ENCODE measurements around the gene DEFB126. TPM values are rescaled to one million over a fixed set of nuclear protein-coding genes. Genes with fewer than 3 reads are reported as not detected.
"Not testable (repeated sequence)": the region's sequence is repeated elsewhere in the genome, so short reads cannot be mapped to it uniquely, and the experiment has no call there.

Gene DEFB126
- total RNA-seq, 1 donor from 2014 or later = not detected

DNA sequence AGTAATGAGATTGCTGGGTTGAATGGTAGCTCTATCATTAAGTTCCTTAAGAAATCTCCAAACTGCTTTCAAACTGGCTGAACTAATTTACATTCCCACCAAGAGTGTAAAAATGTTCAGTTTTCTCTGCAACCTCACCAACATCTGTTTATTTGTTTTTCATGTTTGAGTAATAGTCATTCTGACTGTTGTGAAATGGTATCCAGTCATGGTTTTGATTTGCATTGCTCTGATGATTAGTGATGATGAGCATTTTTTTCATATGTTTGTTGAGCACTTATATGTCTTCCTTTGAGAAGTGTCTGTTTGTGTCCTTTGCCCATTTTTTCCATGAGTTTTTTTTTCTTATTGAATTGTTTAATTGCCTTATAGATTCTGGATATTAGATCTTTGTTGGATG, 30.0 kb upstream of the DEFB126 start:
- DNase-seq (ENCODE audit: low spot score, unreplicated experiment) = no peak
- no peak overlapping the region for H3K27ac Mint-ChIP-seq
- H3K4me1 Mint-ChIP-seq (ENCODE audit: low read depth) = no peaks in the 10 kb centered on the region
- no peaks in the 10 kb centered on the region for H3K36me3 Mint-ChIP-seq (ENCODE audit: insufficient read depth)
- TF ChIP-seq, protein P1, sequence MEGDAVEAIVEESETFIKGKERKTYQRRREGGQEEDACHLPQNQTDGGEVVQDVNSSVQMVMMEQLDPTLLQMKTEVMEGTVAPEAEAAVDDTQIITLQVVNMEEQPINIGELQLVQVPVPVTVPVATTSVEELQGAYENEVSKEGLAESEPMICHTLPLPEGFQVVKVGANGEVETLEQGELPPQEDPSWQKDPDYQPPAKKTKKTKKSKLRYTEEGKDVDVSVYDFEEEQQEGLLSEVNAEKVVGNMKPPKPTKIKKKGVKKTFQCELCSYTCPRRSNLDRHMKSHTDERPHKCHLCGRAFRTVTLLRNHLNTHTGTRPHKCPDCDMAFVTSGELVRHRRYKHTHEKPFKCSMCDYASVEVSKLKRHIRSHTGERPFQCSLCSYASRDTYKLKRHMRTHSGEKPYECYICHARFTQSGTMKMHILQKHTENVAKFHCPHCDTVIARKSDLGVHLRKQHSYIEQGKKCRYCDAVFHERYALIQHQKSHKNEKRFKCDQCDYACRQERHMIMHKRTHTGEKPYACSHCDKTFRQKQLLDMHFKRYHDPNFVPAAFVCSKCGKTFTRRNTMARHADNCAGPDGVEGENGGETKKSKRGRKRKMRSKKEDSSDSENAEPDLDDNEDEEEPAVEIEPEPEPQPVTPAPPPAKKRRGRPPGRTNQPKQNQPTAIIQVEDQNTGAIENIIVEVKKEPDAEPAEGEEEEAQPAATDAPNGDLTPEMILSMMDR (IDR thresholded peaks at IDR 0.05; ENCODE audit: unreplicated experiment) = no peak
- no peaks in the 10 kb centered on the region for H3K27me3 Mint-ChIP-seq
- H3K9me3 Mint-ChIP-seq (ENCODE audit: low read depth) = peaks cover 6% of the 10 kb centered on the region
- H3K4me3 Mint-ChIP-seq (ENCODE audit: low read depth) = no peak overlapping the region

DNA sequence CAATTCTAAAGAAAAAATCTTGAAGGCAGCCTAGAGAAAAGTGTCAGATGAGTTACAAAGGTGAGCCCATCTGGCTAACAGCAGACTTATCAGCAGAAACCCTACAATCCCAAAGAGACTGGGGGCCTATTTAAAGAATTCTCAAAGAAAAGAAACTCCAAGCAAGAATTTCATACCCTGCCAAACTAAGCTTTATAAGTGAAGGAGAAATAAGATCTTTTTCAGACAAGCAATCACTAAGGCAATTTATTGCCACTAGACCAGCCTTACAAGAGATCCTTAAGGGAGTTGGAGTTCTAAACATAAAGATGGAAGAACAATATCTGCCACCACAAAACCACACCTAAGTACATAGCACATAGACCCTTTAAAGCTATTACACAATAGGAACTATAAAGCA, 24.9 kb upstream of the DEFB126 start:
- Mint-ChIP-seq H3K4me1 (ENCODE audit: low read depth) (no peaks in the 10 kb centered on the region), H3K27ac (no peak overlapping the region), H3K27me3 (peaks cover 4% of the 10 kb centered on the region), H3K9me3 (ENCODE audit: low read depth) (peaks cover 5% of the 10 kb centered on the region), H3K4me3 (ENCODE audit: low read depth) (no peak overlapping the region), H3K36me3 (ENCODE audit: insufficient read depth) (no peaks in the 10 kb centered on the region)
- TF ChIP-seq, protein P1 (IDR thresholded peaks at IDR 0.05; ENCODE audit: unreplicated experiment) = no peak
- no peak for DNase-seq (ENCODE audit: low spot score, unreplicated experiment)

- H3K27ac Mint-ChIP-seq = peak overlapping the region; percentile 41
- peak overlapping the region; percentile 55 for H3K4me3 Mint-ChIP-seq (ENCODE audit: low read depth)
- H3K36me3 Mint-ChIP-seq (ENCODE audit: insufficient read depth); DNase-seq (ENCODE audit: low spot score, unreplicated experiment); H3K27me3 Mint-ChIP-seq; H3K4me1 Mint-ChIP-seq (ENCODE audit: low read depth); H3K9me3 Mint-ChIP-seq (ENCODE audit: low read depth): not testable (repeated sequence)
Measured at GRCh38 chr20:129786-130323, 12.5 kb upstream of the DEFB126 start.

- TF ChIP-seq, protein P1 (IDR thresholded peaks at IDR 0.05; ENCODE audit: unreplicated experiment) = no peak
- no peaks in the 10 kb centered on the region for H3K36me3 Mint-ChIP-seq (ENCODE audit: insufficient read depth)
- no peak overlapping the region for H3K4me3 Mint-ChIP-seq (ENCODE audit: low read depth)
- peaks cover 20% of the 10 kb centered on the region for H3K9me3 Mint-ChIP-seq (ENCODE audit: low read depth)
- no peak overlapping the region for H3K27ac Mint-ChIP-seq
- peaks cover 12% of the 10 kb centered on the region for H3K27me3 Mint-ChIP-seq
- DNase-seq (ENCODE audit: low spot score, unreplicated experiment) = no peak
- H3K4me1 Mint-ChIP-seq (ENCODE audit: low read depth) = no peaks in the 10 kb centered on the region
Measured at GRCh38 chr20:137668-138490, 4.5 kb upstream of the DEFB126 start.

- Mint-ChIP-seq H3K27me3 (peaks cover 29% of the 10 kb centered on the region), H3K27ac (no peak overlapping the region), H3K4me3 (ENCODE audit: low read depth) (no peak overlapping the region), H3K36me3 (ENCODE audit: insufficient read depth) (no peaks in the 10 kb centered on the region), H3K4me1 (ENCODE audit: low read depth) (no peaks in the 10 kb centered on the region), H3K9me3 (ENCODE audit: low read depth) (no peaks in the 10 kb centered on the region)
- TF ChIP-seq, protein P1 (IDR thresholded peaks at IDR 0.05; ENCODE audit: unreplicated experiment) = no peak
- no peak for DNase-seq (ENCODE audit: low spot score, unreplicated experiment)
Measured at GRCh38 chr20:145877-146276, 3.5 kb downstream of the DEFB126 start.

DNA sequence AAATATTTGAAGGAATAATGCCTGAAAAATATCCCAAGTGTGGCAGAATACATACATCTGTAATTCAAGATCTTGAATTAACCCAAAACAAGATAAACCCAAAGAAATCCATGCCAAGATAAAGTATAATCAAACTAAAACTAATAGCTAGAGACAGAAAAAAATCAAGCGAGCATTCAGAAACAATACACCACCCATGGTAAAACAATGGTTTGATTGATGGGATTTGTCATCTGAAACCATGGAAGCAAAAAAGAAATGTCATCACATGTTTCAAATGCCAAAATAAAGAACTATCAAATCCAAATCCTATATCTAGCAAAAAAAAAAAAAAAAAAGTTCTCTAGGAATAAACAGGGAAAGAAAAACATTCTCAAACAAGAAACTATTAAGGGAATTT, 9.7 kb downstream of the DEFB126 start:
- H3K9me3 Mint-ChIP-seq (ENCODE audit: low read depth) = no peaks in the 10 kb centered on the region

More for the DNA sequence above, 9.7 kb downstream of the DEFB126 start:
- Mint-ChIP-seq H3K27ac (no peak overlapping the region), H3K27me3 (peaks cover 3% of the 10 kb centered on the region), H3K4me1 (ENCODE audit: low read depth) (peaks cover 3% of the 10 kb centered on the region), H3K4me3 (ENCODE audit: low read depth) (no peak overlapping the region), H3K36me3 (ENCODE audit: insufficient read depth) (no peaks in the 10 kb centered on the region)
- DNase-seq (ENCODE audit: low spot score, unreplicated experiment) = no peak
- TF ChIP-seq, protein P1 (IDR thresholded peaks at IDR 0.05; ENCODE audit: unreplicated experiment) = no peak

Data from progenitor cell of endocrine pancreas (in vitro differentiated cells).